Measurements from ENCODE around the gene PSG4.
A peak's percentile ranks its signal among the peaks of the same experiment; 100 is the strongest.
"Not testable (repeated sequence)": the region's sequence is repeated elsewhere in the genome, so short reads cannot be mapped to it uniquely, and the experiment has no call there.

The PSG4 gene

GRCh38 chr19:43165906-43166305 lies 39.5 kb downstream of the PSG4 start:
- not testable (repeated sequence) for H3K4me1 ChIP-seq (ENCODE audit: control insufficient read depth, insufficient read depth, low read length, poor library complexity, severe bottlenecking); H3K9me3 ChIP-seq (ENCODE audit: control insufficient read depth, low read length); H3K4me3 ChIP-seq (ENCODE audit: extremely low read depth, insufficient read depth, low read length, poor library complexity, severe bottlenecking); H3K36me3 ChIP-seq (ENCODE audit: control insufficient read depth, insufficient read depth, low read length); H3K27ac ChIP-seq (ENCODE audit: low read depth, low read length, severe bottlenecking)
- WGBS, 2 experiments (ENCODE audit: insufficient coverage in 2 of 2) = 56% methylated on average over 1 of the region's 3 CpGs; no CpG with 5 or more reads in 1 of the 2 experiments

- not testable (repeated sequence) for H3K36me3 ChIP-seq (ENCODE audit: control insufficient read depth, insufficient read depth, low read length); H3K4me3 ChIP-seq (ENCODE audit: extremely low read depth, insufficient read depth, low read length, poor library complexity, severe bottlenecking); H3K9me3 ChIP-seq (ENCODE audit: control insufficient read depth, low read length); H3K4me1 ChIP-seq (ENCODE audit: control insufficient read depth, insufficient read depth, low read length, poor library complexity, severe bottlenecking)
- no CpG with 5 or more reads among the region's 3 CpGs for WGBS, 2 experiments (ENCODE audit: insufficient coverage in 2 of 2)
- H3K27ac ChIP-seq (ENCODE audit: low read depth, low read length, severe bottlenecking) = peak overlapping the region; percentile 74
Observed at GRCh38 chr19:43163135-43163534, 42.3 kb downstream of the PSG4 start.

- not testable (repeated sequence) for H3K9me3 ChIP-seq (ENCODE audit: control insufficient read depth, low read length); H3K4me1 ChIP-seq (ENCODE audit: control insufficient read depth, insufficient read depth, low read length, poor library complexity, severe bottlenecking); H3K4me3 ChIP-seq (ENCODE audit: extremely low read depth, insufficient read depth, low read length, poor library complexity, severe bottlenecking); H3K36me3 ChIP-seq (ENCODE audit: control insufficient read depth, insufficient read depth, low read length); H3K27ac ChIP-seq (ENCODE audit: low read depth, low read length, severe bottlenecking)
- WGBS, 2 experiments (ENCODE audit: insufficient coverage in 2 of 2) = 67 to 70% methylated on average over 1 of the region's 2 CpGs
Observed at GRCh38 chr19:43162261-43162660, 43.2 kb downstream of the PSG4 start.

GRCh38 chr19:43152214-43152613 lies 53.2 kb downstream of the PSG4 start:
- no peaks in the 10 kb centered on the region for H3K9me3 ChIP-seq (ENCODE audit: control insufficient read depth, low read length)
- H3K36me3 ChIP-seq (ENCODE audit: control insufficient read depth, insufficient read depth, low read length) = no peaks in the 10 kb centered on the region
- H3K4me3 ChIP-seq (ENCODE audit: extremely low read depth, insufficient read depth, low read length, poor library complexity, severe bottlenecking) = no peak overlapping the region
- WGBS, 2 experiments (ENCODE audit: insufficient coverage in 2 of 2) = 80% methylated on average over 2 of the region's 4 CpGs; no CpG with 5 or more reads in 1 of the 2 experiments
- H3K27ac ChIP-seq (ENCODE audit: low read depth, low read length, severe bottlenecking) = no peak overlapping the region
- no peaks in the 10 kb centered on the region for H3K4me1 ChIP-seq (ENCODE audit: control insufficient read depth, insufficient read depth, low read length, poor library complexity, severe bottlenecking)

- H3K36me3 ChIP-seq (ENCODE audit: control insufficient read depth, insufficient read depth, low read length); H3K27ac ChIP-seq (ENCODE audit: low read depth, low read length, severe bottlenecking); H3K4me3 ChIP-seq (ENCODE audit: extremely low read depth, insufficient read depth, low read length, poor library complexity, severe bottlenecking); H3K9me3 ChIP-seq (ENCODE audit: control insufficient read depth, low read length); H3K4me1 ChIP-seq (ENCODE audit: control insufficient read depth, insufficient read depth, low read length, poor library complexity, severe bottlenecking): not testable (repeated sequence)
- 76 to 84% methylated on average over 3 to 4 of the region's 7 CpGs for WGBS, 2 experiments (ENCODE audit: insufficient coverage in 2 of 2)
Observed at GRCh38 chr19:43149788-43150187, 55.6 kb downstream of the PSG4 start.

- Histone ChIP-seq H3K27ac (ENCODE audit: low read depth, low read length, severe bottlenecking) (no peak overlapping the region), H3K36me3 (ENCODE audit: control insufficient read depth, insufficient read depth, low read length) (no peaks in the 10 kb centered on the region), H3K4me1 (ENCODE audit: control insufficient read depth, insufficient read depth, low read length, poor library complexity, severe bottlenecking) (peaks cover 3% of the 10 kb centered on the region), H3K4me3 (ENCODE audit: extremely low read depth, insufficient read depth, low read length, poor library complexity, severe bottlenecking) (no peak overlapping the region), H3K9me3 (ENCODE audit: control insufficient read depth, low read length) (no peaks in the 10 kb centered on the region)
- WGBS, 2 experiments (ENCODE audit: insufficient coverage in 2 of 2) = no CpG with 5 or more reads among the region's 1 CpG
Observed at GRCh38 chr19:43148233-43148632, 57.2 kb downstream of the PSG4 start.
